ENCODE measurements around the gene PDE11A. TPM values are rescaled to one million over a fixed set of nuclear protein-coding genes. Genes with fewer than 3 reads are reported as not detected.

The PDE11A gene
- total and polyA plus RNA-seq, 2 of the 13 experiments (the other 11 are each of a cell fraction or from before 2014, with no cell fraction given), result 1.2 to 1.7 TPM

DNA sequence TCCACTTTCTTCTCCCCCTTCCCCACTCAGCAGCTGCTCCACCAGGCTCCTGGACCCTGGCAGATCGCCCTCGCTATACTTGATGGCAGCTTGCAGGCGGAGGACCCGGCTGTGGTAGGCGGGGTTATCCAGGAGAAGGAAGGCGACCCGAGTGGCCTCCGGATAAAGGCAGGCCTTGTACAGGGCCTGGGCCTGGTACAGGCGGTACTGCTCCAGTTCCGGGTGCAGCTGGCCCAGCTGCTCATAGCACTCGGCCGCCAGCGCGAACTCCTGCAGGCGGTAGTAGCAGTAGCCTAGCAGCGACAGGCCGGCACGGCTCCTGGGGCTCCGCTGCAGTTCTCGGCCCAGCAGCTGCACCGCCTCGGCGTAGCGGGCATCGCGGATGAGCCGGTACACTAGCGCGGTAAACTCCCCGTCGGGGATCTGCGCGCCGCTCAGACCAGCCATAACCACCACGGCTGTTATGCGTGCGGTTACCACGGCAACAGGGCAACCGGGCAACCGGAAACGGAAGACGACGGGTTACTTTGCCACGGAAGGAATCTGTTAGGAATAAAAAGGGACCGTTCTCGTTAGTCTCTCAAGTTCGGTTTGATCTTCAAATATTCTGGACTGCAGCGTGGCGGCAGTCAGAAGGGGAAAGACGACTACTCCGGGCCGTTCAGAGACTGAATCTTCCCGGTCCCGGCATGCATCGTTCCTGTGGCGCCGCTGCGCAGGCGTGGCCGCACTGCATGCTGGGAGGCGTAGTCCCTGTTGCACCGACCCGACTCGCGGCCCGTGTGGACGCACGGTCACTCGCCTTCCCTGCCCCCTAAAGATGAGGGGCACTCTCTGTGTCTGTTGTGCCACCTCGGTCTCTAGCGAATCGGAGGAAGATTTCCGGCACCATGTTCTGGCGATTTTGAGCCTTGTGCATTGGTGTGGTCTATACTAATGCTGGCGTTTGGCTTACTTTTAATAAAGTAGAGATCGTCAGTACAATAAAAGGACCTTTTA lies 454.0 kb downstream of the PDE11A start (continued):
- TF ChIP-seq ZNF317 (CRISPR knock-in tag; IDR thresholded peaks at IDR 0.05), result peak; percentile 73
- peak; percentile 69 for TF ChIP-seq SPEN (CRISPR knock-in tag; IDR thresholded peaks at IDR 0.05; ENCODE audit: low read depth)
- TF ChIP-seq, protein P1, sequence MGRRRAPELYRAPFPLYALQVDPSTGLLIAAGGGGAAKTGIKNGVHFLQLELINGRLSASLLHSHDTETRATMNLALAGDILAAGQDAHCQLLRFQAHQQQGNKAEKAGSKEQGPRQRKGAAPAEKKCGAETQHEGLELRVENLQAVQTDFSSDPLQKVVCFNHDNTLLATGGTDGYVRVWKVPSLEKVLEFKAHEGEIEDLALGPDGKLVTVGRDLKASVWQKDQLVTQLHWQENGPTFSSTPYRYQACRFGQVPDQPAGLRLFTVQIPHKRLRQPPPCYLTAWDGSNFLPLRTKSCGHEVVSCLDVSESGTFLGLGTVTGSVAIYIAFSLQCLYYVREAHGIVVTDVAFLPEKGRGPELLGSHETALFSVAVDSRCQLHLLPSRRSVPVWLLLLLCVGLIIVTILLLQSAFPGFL (CRISPR knock-in tag; IDR thresholded peaks at IDR 0.05), result no peak
- no peak; the same call in 1 of the 2 replicates for TF ChIP-seq TMF1 (CRISPR knock-in tag; IDR thresholded peaks at IDR 0.05; ENCODE audit: low read depth)
- TF ChIP-seq, protein P2, sequence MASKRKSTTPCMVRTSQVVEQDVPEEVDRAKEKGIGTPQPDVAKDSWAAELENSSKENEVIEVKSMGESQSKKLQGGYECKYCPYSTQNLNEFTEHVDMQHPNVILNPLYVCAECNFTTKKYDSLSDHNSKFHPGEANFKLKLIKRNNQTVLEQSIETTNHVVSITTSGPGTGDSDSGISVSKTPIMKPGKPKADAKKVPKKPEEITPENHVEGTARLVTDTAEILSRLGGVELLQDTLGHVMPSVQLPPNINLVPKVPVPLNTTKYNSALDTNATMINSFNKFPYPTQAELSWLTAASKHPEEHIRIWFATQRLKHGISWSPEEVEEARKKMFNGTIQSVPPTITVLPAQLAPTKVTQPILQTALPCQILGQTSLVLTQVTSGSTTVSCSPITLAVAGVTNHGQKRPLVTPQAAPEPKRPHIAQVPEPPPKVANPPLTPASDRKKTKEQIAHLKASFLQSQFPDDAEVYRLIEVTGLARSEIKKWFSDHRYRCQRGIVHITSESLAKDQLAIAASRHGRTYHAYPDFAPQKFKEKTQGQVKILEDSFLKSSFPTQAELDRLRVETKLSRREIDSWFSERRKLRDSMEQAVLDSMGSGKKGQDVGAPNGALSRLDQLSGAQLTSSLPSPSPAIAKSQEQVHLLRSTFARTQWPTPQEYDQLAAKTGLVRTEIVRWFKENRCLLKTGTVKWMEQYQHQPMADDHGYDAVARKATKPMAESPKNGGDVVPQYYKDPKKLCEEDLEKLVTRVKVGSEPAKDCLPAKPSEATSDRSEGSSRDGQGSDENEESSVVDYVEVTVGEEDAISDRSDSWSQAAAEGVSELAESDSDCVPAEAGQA (IDR thresholded peaks at IDR 0.05; ENCODE audit: low read depth), result peak; percentile 73
- TF ChIP-seq, protein P2 (CRISPR knock-in tag; IDR thresholded peaks at IDR 0.05; ENCODE audit: borderline replicate concordance), result no peak
- no peak for TF ChIP-seq ZNF460 (CRISPR knock-in tag; IDR thresholded peaks at IDR 0.05; ENCODE audit: borderline replicate concordance)
- peak; percentile 97 for TF ChIP-seq RFX1 (IDR thresholded peaks at IDR 0.05)
- TF ChIP-seq ZNF558 (CRISPR knock-in tag; IDR thresholded peaks at IDR 0.05; ENCODE audit: borderline replicate concordance), result no peak
- TF ChIP-seq, protein P3, sequence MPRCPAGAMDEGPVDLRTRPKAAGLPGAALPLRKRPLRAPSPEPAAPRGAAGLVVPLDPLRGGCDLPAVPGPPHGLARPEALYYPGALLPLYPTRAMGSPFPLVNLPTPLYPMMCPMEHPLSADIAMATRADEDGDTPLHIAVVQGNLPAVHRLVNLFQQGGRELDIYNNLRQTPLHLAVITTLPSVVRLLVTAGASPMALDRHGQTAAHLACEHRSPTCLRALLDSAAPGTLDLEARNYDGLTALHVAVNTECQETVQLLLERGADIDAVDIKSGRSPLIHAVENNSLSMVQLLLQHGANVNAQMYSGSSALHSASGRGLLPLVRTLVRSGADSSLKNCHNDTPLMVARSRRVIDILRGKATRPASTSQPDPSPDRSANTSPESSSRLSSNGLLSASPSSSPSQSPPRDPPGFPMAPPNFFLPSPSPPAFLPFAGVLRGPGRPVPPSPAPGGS (CRISPR knock-in tag; IDR thresholded peaks at IDR 0.05), result 0 out of 2 replicates have a peak, but pooled peaks have one; percentile 40
- TF ChIP-seq, protein P4, sequence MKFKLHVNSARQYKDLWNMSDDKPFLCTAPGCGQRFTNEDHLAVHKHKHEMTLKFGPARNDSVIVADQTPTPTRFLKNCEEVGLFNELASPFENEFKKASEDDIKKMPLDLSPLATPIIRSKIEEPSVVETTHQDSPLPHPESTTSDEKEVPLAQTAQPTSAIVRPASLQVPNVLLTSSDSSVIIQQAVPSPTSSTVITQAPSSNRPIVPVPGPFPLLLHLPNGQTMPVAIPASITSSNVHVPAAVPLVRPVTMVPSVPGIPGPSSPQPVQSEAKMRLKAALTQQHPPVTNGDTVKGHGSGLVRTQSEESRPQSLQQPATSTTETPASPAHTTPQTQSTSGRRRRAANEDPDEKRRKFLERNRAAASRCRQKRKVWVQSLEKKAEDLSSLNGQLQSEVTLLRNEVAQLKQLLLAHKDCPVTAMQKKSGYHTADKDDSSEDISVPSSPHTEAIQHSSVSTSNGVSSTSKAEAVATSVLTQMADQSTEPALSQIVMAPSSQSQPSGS (CRISPR knock-in tag; IDR thresholded peaks at IDR 0.05), result peak; percentile 21; the same call in 1 of the 2 replicates
- TF ChIP-seq STAG1 (CRISPR knock-in tag; IDR thresholded peaks at IDR 0.05), result no peak
- TF ChIP-seq, protein P5, sequence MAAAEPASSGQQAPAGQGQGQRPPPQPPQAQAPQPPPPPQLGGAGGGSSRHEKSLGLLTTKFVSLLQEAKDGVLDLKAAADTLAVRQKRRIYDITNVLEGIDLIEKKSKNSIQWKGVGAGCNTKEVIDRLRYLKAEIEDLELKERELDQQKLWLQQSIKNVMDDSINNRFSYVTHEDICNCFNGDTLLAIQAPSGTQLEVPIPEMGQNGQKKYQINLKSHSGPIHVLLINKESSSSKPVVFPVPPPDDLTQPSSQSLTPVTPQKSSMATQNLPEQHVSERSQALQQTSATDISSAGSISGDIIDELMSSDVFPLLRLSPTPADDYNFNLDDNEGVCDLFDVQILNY (CRISPR knock-in tag; conservative IDR thresholded peaks at IDR 0.05), result no peak
- TF ChIP-seq AGO2 (optimal IDR thresholded peaks at IDR 0.05; ENCODE audit: low read depth, low read length), result peak; percentile 35
- no peak; the same call in 1 of the 2 replicates for TF ChIP-seq ZNF788 (CRISPR knock-in tag; IDR thresholded peaks at IDR 0.05; ENCODE audit: borderline replicate concordance)
- TF ChIP-seq TCF12 (IDR thresholded peaks at IDR 0.05), result no peak
- TF ChIP-seq TCF12 (CRISPR knock-in tag; IDR thresholded peaks at IDR 0.05), result 0 out of 2 replicates have a peak, but pooled peaks have one; percentile 63
- TF ChIP-seq ZNF878 (CRISPR knock-in tag; IDR thresholded peaks at IDR 0.05), result no peak
